Lower lobe of right lung (tissue), 2 donors: ENCODE results near the gene MAK. TPM values are rescaled to one million over a fixed set of nuclear protein-coding genes. Genes with fewer than 3 reads are reported as not detected.
"Not testable (repeated sequence)": the region's sequence is repeated elsewhere in the genome, so short reads cannot be mapped to it uniquely, and the experiment has no call there.

Experiments used
- ATAC-seq, 2 donors: fragments of 200-7000 bp; cut with Tn5 transposase; one replicate each; pipeline ENCODE4 v1.9.1; 2020 to 2022; ENCODE audit warnings: mild to moderate bottlenecking in 2 of 2, moderate library complexity in 2 of 2
- DNase-seq: peaks from one replicate; pipeline ENCODE4 v3.0.0-alpha.2; 2020
- H3K27ac ChIP-seq: fragments of 200-600 bp; one replicate; pipeline ENCODE4 v1.8.0; 2022
- H3K27me3 ChIP-seq: fragments of 200-600 bp; one replicate; pipeline ENCODE4 v1.8.0; 2022; ENCODE audit warnings: low read depth
- H3K36me3 ChIP-seq: fragments of 200-600 bp; one replicate; pipeline ENCODE4 v1.8.0; 2022; ENCODE audit warnings: mild to moderate bottlenecking
- H3K4me1 ChIP-seq: fragments of 200-600 bp; one replicate; pipeline ENCODE4 v1.8.0; 2022
- H3K4me3 ChIP-seq: fragments of 200-600 bp; one replicate; pipeline ENCODE4 v1.8.0; 2022; ENCODE audit warnings: mild to moderate bottlenecking
- H3K9me3 ChIP-seq: fragments of 200-600 bp; one replicate; pipeline ENCODE4 v1.8.0; 2022
- CTCF ChIP-seq: fragments of 200-600 bp; IDR thresholded peaks from one replicate; pipeline ENCODE4 v1.8.0; 2022; ENCODE audit warnings: antibody characterized with exemption, mild to moderate bottlenecking
- intact Hi-C: fragments of 100-400 bp; cut with DNase I; formaldehyde crosslinking; loops from one replicate; pipeline ENCODE4 v1.11.0; 2022
- total RNA-seq: library from RNA; stranded (reverse); fragmentation: NEBNext Ultra II Directional; extraction: Animal tissue kit (Norgen Biotek cat#: 25700); gene quantifications from one replicate; pipeline ENCODE4 v1.2.1, GENCODE V29; 2021
- donor health status: DM: no; HTN: yes; CAD: no; lungs with severe emphysema.

Gene MAK
- total RNA-seq, 1 donor from 2014 or later: 1.3 TPM

- no peaks in the 10 kb centered on the region for H3K9me3 ChIP-seq
- DNase-seq: peak; percentile 100
- H3K4me1 ChIP-seq: peaks cover 25% of the 10 kb centered on the region
- H3K27me3 ChIP-seq: no peaks in the 10 kb centered on the region
- intact Hi-C loops: no loop called here
- H3K27ac ChIP-seq: peak within 1 kb of the TSS; percentile 89
- TF ChIP-seq CTCF: no peak
- H3K36me3 ChIP-seq: peaks cover 13% of the 10 kb centered on the region
- peak within 1 kb of the TSS; percentile 83 for H3K4me3 ChIP-seq
- peak; percentile 98 to 99 for ATAC-seq
Observed at GRCh38 chr6:10722820-10723566, 115.3 kb downstream of the MAK start, which contains the start of gene TMEM14C. TSS of gene TMEM14C (plus strand) at chr6:10723070. CDS start at chr6:10724614, 1,544 bp downstream.

GRCh38 chr6:10722570-10722819 is 115.8 kb downstream of the MAK start:
- H3K27me3 ChIP-seq: no peaks in the 10 kb centered on the region
- peaks cover 13% of the 10 kb centered on the region for H3K36me3 ChIP-seq
- ATAC-seq: no peak
- peak overlapping the region; percentile 83 for H3K4me3 ChIP-seq
- DNase-seq: no peak
- TF ChIP-seq CTCF: no peak
- intact Hi-C loops: no loop called here
- no peaks in the 10 kb centered on the region for H3K9me3 ChIP-seq
- peaks cover 25% of the 10 kb centered on the region for H3K4me1 ChIP-seq
- H3K27ac ChIP-seq: peak overlapping the region; percentile 89

- no peak for TF ChIP-seq CTCF
- Histone ChIP-seq H3K27me3 (no peaks in the 10 kb centered on the region), H3K27ac (peak overlapping the region; percentile 89), H3K36me3 (peaks cover 13% of the 10 kb centered on the region), H3K4me3 (peak overlapping the region; percentile 83), H3K9me3 (no peaks in the 10 kb centered on the region), H3K4me1 (peaks cover 25% of the 10 kb centered on the region)
- intact Hi-C loops: no loop called here
- ATAC-seq: no peak
- DNase-seq: no peak
Observed at GRCh38 chr6:10721850-10722569, 116.3 kb downstream of the MAK start.

- ATAC-seq, H3K27me3 ChIP-seq, intact Hi-C loops, H3K9me3 ChIP-seq, H3K36me3 ChIP-seq, DNase-seq: not testable (repeated sequence)
- Histone ChIP-seq H3K4me1 (peaks cover 25% of the 10 kb centered on the region), H3K4me3 (peak overlapping the region; percentile 75), H3K27ac (peak overlapping the region; percentile 90)
Observed at GRCh38 chr6:10720960-10721849, 117.1 kb downstream of the MAK start.

- Histone ChIP-seq H3K27ac (peak overlapping the region; percentile 90), H3K27me3 (no peaks in the 10 kb centered on the region), H3K4me1 (peaks cover 25% of the 10 kb centered on the region), H3K9me3 (no peaks in the 10 kb centered on the region), H3K36me3 (peaks cover 2% of the 10 kb centered on the region), H3K4me3 (peak overlapping the region; percentile 75)
- no peak for TF ChIP-seq CTCF
- ATAC-seq (peak; percentile 25 to 48), DNase-seq (peak; percentile 74)
- intact Hi-C loops: no loop called here
Observed at GRCh38 chr6:10720265-10720959, 117.9 kb downstream of the MAK start.
